DMS79 treated with DMSO at 0.1 percent for 48 hours (cell line): ENCODE data around the gene GNPTG.

Experiments used
- DNase-seq: peaks from one replicate; lab custom pipeline; 2025; lab: John Stamatoyannopoulos, UW

The GNPTG gene

DNA sequence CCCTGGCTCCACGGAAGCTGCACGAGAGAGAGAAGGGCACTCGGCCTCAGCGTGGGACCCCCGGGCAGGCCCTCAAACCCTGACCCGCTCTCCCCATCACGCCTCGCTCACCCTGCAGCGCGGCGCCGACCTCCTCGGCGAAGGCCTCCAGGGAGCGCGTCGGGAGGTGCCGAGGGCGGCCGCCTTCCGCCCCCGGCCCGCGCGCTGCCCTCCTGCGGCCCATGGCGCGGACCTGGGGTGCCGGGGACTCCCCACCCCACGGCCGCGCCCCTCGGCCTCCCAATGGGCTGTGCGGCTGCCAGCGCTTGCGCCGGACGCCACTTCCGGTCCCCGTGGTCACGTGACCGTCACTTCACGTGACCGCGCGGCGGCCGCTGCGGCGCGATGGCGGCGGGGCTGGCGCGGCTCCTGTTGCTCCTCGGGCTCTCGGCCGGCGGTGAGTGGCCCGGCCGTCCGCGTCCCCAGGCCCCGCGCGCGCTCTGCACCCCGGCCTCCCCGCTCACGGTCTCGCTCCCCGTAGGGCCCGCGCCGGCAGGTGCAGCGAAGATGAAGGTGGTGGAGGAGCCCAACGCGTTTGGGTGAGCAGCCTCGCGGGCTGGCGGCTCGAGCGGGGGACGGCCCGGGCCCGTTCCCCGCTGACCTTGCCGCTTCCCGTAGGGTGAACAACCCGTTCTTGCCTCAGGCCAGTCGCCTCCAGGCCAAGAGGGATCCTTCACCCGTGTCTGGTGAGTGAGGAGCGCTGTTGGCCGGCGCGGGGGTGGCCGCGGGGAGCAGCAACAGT lies at the start of gene GNPTG, which contains the start of gene TSR3:
TSS of gene GNPTG (plus strand) at position 350 of the 781 bp plus-strand sequence. CDS start at position 385, 35 bp downstream.
TSS of gene TSR3 (minus strand) at position 297 of the 781 bp plus-strand sequence. CDS start at position 223, 74 bp downstream.
- peak; percentile 40 for DNase-seq

DNA sequence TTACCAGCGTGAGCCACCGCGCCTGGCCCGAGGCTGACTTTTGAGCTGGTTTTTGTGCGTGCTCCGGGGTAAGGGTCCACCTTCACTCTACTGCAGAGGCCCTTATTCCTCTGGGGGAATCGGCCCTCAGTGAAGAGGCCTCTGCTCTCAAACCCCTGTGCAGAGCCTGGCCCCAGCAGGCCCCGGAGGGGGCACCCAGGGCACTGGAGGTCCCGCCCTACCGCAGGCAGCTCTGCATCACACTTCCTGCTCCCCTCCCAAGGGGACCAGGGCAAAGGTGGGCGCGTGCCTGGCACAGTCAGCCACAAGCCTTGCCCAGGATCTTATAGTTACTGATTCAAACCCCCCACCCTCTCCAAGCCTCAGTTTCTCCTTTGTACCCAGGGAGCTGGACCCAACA lies 45.9 kb upstream of the GNPTG start:
- DNase-seq: no peak

DNA sequence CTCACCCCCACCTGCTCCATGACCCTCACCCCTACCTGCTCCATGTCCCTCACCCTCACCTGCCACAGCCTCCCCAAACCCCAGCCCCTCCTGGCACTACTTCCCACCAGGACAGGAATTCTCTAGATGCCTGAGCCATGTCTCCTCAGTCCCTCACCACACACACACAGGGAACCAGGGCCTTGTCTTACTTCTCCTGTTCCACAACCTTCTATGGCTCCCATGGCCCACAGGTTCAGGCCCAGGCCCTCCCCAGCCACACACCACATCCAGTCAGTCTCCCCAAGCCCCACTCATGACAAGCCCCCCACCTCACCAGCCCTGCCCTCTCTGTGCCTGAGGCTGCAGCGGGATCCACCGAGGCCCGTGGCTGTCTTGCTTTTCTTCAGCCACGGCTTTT lies 45.4 kb upstream of the GNPTG start:
- no peak for DNase-seq

DNA sequence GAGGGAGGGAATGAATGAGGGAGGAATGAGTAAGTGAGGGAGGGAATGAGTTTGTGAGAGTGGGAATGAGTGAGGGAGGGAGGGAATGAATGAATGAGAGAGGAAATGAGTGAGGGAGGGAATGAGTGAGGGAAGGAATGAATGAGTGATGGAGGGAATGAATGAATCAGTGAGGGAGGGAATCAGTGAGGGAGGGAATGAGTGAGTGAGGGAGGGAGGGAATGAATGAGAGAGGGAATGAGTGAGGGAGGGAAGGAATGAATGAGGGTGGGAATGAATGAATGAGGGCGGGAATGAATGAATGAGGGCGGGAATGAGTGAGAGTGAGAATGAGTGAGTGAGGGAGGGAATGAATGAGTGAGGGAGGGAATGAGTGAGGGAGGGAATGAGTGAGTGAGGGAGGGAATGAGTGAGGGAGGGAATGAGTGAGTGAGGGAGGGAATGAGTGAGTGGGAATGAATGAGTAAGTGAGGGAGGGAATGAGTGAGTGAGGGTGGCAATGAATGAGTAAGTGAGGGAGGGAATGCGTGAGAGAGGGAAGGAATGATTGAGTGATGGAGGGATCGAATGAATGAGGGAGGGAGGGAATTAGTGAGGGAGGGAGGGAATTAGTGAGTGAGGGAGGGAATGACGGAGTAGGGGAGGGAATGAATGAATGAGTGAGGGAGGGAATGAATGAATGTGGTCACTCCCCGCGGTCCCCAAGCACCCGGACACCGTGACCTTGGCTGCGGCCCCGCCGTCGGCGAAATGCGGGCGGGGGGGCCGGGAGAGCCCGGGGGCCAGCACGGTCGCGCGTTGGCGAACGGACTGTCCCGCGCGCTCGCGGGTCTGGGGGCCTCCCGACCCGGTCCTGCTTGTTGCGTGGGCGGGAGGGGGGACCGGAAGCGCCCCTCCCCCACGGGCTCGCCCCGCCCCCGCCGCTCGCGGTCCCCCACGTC lies 43.4 kb upstream of the GNPTG start:
- DNase-seq: peak; percentile 55

DNA sequence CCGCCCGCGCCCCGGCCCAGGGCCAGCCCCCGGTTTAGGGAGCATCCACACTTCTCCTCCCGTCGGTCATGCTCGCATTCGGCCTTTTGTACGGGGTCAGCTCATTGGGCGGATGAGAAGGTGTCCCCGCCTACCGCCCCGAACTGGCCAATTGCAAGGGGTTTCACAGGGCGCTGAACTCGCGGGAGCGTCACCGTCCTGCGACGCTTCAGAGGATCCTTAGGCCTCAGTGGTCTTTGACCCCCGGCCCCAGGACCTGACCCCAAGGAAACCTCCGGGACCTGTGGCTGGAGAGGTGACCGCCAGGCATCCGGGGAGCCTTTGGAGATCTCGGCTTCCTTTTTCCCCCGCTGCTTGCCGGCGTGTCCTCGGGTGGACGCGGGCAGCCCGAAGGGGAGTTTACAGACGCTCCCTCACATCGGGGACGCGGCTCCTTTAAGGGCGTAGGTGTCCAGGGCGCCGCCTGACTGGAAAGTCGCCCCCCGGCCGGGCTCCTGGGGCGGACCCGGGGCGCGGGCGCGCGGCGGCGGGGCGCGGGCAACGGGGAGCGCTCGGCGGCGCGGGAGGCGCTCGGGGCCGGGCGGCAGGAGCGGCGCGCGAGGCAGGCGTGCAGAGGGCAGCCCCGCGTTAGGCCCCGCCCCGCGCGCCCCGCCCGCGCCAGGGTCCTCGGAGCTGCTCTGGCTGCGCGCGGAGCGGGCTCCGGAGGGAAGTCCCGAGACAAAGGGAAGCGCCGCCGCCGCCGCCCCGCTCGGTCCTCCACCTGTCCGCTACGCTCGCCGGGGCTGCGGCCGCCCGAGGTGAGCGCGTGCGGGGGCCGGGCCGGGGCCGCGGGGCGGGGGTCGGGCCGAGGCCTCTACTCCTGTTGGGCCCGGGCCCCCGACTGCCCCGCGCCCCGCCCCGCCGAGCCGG lies 42.5 kb upstream of the GNPTG start, which contains the start of gene UBE2I:
TSS of gene UBE2I (plus strand) at position 660 of the 909 bp plus-strand sequence. CDS start 4,395 bp downstream, outside the sequence.
- DNase-seq: peak; percentile 91

DNA sequence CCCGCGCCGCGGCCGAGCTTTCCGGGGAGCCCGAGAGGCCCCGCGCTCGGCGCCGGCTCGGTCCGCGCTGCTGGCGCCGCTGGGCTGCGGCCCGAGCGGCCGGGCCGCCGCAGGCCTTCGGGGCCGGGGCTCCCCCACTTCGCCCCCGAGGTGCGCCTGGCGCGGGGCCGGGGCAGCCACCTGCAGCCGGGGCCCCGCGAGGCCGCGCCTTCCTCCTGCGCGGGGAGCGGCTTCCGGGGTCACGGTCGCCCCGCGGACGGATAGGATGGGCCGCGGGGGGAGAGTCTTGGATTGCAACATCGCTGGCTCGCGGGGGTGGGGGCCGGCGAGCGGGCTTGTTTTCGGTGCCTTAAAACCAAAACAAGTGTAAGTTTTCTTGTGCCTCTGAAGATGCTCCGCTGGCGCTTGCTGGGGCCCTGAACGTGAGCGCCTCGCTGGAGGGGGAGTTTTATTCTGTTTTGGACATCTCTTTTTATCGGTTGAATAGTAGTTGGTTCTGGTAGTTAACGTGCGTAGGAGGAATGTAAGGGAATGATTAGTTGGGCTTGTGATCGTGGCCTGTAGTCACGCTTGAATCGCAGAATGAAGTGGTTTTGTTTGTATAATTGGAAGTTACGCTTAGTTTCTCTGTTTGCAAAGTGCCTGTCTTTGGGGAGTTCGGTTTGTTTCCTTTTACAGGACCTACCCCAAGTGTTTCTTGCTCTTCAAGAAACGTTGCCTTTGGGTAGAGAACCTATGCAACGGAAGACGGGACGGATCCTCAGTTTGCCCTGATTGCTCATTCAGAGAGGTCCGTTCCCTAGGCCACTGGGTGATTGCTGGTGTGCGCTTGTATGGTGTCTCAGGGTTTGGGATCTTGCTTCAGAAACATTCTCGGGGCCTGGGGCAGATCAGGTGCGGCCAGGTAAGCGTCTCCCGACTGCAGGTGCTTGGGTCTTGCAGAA lies 41.6 kb upstream of the GNPTG start:
- DNase-seq: no peak

DNA sequence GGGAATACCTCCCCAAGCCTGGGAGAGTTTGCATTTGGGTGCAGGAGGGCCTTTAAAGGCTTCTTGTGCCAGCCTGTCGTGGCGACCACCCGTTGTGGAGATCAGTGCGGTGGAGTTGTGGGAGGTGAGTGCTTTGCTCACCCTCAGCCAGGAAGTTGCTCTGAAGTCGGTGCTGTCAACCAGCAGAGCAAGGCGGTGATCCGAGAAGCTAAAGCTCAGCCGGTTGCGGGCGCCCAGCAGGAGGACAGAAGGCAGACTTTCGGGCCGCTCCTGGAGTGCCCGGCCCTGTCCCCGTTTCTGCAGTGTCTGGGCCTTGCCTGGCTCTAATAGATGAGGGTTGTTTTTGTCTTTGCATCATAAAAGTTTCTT lies 40.9 kb upstream of the GNPTG start:
- no peak for DNase-seq

DNA sequence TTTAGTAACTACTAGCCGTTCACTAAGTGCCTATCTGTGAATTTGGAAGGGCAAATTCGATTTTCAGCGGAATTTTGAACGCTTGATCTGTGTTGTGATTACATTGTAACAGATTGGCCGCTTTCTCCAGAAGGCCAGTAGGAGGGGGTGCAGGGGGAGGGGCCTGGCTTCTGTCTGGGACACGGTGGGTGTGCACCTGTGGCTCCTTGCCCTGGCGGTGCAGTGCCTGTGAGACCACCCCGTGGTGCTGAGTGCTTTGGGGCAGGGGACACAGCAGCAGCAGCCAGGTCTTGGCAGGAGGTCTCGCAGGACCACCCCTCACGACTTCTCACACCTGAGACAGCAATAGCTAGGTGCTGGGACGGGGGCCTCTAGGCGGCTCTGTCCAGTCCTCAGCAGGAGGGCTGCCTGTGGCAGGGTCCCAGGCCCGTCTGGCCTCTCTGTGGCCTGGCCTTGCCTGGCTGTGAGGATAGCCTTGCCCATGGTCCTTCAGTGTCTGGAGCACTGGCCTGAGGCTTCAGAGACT lies 40.5 kb upstream of the GNPTG start:
- no peak for DNase-seq

DNA sequence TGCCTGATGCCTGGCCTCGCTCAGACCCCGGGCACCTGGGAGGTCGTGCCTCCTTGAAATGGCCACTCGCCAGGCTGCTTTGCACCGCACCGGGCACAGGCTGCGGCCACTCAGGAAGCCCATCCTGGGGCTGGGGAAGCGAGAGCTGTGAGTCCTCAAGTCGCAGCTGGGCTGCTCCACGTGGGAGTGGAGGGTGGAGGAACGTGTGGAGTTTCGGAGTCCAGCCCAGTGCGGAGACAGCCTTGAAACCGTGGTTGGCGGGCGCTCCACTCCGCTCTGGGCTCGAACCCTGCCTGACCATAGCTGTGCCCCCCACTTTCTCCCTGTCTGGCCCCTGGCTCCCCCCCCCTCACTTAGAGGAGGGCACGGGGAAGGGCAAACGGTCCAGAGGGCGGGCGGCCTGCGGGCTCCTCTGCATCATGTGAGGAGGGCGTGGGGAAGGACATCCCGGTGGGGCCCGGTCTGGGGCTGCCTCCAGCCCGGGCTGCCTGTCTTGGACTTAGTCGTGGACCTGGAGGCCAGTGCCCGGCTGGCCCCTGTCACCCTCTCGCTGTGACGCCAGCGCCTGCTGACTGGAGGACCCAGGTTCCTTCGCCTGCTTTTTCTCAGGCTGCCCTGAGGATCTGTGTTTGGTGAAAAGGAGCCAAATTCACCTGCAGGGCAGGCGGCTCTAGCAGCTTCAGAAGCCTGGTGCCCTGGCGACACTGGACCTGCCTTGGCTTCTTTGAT lies 39.8 kb upstream of the GNPTG start:
- DNase-seq: no peak

DNA sequence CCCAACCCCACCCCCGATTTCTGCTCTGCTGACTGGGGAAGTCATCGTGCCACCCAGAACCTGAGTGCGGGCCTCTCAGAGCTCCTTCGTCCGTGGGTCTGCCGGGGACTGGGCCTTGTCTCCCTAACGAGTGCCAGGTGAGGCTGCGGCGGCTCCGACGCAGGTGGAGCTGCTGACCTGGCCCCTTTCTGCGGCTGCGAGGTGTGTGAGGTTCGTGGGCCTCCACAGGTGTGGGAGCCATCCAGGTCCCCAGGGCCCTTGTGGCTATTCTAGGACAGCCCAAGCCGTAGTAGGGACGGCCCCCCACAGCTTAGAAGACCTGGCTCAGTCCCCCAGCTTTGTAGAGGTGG lies 39.3 kb upstream of the GNPTG start:
- DNase-seq: no peak

DNA sequence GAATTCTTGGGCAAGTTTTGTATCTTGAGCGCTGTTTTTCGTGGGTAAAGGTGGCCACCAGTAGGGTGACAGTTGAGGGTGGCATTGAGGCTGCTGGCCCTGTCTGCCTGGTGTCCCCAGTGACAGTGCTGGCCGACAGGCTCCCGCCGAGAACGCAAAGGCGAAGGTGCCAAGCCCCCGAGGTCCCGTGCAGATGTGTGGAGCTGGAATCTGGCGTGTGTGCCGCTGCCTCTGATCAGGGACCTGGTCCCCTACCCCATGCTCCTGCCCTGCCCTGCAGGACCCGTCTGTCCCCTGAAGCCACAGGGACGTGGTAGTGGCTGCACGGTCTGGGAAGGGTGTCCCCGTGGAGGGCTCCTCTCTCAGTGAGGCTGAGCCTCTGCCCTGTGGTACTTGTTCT lies 38.8 kb upstream of the GNPTG start:
- no peak for DNase-seq

DNA sequence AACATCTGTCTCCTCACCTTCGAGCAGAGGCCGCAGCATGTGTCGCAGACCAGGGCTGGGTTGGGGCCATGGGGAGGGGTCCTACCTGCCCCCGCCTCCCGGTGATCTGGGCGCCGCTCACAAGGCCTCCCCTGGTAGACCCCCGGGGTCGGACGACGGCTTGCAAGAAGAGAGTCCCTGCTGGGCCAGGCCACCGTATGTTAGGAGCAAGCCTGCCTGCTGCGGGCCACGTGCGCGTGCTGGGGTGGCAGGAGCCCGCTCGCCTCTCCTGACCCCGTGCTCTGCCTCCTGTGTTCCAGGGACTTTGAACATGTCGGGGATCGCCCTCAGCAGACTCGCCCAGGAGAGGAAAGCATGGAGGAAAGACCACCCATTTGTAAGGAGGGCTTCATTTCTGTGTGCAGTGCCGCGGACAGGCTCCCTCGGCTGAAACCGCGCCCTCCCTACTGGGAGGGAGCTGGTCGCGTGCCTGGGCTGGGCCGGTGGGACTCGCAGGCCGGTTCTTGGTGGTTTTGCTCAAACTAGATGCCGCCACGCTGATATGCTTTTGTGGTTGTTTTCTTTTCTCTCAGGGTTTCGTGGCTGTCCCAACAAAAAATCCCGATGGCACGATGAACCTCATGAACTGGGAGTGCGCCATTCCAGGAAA lies 37.9 kb upstream of the GNPTG start:
- DNase-seq: no peak

DNA sequence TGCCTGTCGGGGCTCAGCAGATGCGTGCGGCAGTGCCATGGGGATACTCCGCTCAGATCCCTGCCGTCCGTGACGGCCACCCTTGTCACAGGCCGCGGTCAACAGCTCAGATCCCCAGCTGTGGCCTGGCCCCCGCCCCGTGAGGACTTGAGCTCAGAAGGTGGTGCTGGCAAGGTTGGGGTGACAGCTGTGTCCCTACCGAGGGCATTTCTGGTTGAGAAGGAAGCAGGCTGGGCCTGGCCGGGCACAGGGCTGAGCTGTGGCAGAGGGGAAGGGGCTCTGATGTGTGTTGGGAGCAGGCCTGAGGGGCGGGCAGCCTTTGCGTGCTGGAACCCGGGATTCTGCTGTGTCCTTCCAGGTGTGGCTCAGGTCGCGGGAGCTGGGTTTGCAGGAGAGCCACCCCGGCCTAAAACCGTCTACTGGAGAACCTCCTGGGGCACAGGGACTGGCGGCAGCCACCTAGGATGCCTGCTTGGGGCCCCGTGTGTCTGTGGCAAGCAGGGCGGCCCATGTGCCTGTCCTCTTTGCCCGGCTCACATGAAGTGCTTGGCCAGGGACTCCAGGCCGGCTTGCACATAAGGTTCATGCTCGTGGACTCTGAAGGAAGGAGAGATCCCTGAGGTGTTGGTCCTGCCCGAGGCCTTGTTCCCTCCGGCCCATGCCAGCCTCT lies 37.2 kb upstream of the GNPTG start:
- DNase-seq: no peak

DNA sequence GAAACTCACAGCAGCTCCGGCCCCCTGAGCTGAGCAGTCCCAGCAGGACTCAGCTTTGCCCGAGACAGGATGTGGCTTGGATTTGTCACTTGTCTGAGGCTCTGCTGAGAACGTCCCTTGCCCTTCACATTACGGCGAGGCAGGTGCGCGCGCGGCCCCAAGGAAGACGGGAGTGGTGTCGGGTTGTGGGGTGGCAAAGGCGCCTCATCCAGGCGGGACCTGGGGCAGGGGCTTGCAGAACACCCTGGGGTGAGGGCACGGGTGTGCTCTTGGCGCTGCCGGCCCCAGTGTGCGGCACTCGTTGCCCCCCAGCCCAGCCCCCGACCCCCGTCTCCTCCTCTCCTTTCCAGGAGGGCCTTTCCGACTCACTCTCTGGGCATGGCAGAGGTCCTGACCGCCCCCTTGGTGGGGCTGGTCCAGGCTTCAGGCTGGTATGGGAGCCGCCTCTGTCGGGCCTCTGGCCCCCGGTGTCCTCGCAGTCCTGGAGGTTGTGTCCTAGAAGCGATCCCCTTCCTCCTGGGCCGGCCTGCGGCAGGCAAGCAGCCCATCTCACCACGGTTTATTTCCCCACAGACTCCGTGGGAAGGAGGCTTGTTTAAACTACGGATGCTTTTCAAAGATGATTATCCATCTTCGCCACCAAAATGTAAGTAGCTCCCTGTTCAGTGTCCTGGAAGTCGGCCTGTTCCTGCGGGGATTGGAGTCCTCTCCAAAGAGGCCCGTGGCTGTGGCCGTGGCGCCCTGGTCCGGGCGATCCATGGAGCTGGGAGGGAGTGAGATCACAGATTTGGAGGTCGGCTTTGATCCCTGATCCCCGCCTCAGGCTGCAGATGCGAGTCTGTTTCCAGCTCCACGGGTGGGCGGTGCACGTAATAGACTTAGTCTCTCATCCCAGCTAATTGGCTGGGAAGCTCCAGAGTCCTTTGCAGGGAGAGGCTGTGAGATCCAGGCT lies 36.4 kb upstream of the GNPTG start:
- DNase-seq: no peak

DNA sequence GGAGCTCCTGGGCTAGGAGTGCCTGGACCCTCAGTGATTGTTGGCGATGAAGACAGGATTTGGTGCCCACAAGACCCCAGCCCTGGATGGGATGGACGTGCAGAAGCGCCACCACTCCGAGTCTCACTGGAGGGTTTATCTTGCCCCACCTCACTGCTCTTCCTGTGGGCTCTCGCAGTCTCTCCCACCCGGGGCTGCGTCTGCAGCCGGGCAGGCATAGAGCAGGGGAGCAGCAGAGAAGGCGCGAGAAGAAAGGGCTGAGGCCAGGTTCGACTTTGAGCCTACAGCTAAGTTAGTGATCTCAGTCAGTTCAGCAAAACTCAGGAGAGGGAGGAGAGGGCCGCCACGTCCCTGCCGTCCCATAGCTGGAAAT lies 35.7 kb upstream of the GNPTG start:
- DNase-seq: no peak

DNA sequence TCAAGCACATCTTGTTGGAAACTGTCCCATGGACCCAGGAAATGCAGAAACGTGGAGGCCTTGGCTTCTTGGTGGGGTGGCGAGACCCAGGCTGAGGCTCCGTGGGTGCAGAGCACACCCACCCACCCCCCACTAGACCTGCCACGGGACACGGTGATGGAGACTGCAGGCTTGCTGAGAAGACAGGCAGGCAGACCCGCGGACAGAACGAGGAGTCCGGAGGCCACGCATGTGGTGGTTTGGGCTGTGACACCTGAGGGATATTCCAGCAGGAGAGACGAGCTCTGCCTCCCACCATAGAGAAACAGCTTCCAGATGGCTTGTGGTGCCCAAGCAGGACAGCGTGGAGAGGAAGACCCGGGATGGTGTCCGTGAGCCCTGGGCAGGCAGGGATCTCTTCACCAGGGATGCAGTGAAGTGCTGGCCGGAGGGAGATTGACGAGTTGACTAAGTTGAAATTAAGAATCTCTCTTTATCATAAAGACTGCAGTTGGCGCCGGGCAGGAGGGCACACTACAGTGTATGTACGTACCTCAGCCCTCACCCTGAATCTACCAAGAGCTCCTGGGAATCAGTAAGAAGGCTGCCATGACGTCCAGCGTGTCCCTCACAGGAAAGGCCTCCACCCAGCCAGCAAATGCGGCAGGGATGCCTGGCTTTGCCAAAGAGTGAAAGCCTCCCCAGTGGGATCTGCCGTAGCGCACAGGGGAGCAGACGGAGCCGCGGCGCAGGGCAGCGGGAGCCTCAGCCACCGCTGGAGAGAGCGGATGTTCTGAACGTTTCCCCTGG lies 34.1 kb upstream of the GNPTG start:
- DNase-seq: no peak

DNA sequence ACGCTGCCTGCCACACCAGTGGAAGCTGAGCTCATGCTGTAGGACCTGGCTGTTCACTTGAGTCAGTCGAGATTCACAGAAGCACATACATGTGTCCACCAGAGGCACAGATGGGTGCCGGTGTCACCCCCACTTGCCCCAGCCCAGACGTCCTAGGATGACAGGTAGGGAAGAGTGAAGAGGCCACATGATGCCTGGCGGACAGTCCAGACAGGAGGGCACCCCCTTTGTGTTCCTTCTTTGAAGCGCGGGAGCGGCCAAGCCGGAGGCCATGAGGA lies 33.5 kb upstream of the GNPTG start:
- DNase-seq: no peak
